GM19395 (cell line): ENCODE results near the gene ARID5A.

Source experiments
- ATAC-seq: cut with Tn5 transposase; IDR thresholded peaks from one replicate; pipeline ENCODE4 v1.9.1; 2021; ENCODE audit warnings: mild to moderate bottlenecking, moderate library complexity; ENCODE audit not compliant: unreplicated experiment

The ARID5A gene

DNA sequence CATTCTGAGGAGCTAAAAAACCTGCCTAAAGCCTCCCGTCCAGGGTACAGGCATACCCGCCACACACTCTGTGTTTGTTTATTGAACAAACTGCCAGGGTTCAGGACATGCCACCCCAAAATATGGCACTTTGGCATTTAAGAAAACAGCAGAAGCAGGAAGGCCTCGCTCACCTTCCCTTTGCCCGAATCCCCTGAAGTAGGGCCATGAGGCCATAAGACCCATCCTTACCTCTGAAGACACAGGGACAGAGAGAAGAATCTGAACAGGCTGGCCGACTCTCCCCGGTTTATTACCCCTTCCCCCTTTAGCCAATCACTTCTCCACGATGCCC is 29.7 kb upstream of the ARID5A start:
- ATAC-seq: no peak

DNA sequence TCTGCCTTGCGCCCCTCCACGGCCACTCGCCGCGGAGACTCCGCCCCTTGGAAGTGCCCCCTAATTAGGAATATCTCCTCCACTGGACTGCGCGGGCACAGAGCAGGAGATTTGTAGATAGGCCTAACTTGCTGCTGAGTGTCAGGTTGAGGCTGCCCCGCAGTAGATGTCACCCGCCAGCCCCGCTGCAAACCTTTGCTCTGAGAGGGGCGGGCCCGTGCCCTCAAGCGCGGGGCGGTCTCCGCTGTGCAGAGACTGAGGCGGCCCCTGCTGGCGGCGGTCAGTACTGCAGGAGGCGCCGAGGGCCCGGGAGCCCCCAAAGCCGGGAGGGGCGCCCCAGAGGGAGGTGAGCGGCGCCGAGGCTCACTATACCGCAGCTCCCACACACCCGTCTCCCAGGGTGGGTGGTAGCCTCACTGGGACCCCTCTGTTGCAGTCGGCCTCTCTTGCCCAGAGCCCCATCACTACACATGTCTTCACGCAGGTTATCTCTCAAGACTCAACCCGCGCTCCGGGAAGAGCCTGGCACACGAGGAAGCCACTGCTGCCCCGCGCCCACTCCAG is 28.5 kb upstream of the ARID5A start:
- ATAC-seq: peak; percentile 50

- ATAC-seq: no peak
Observed at GRCh38 chr2:96508521-96509113, 27.9 kb upstream of the ARID5A start.

GRCh38 chr2:96509114-96509846 is 27.3 kb upstream of the ARID5A start:
- peak; percentile 69 for ATAC-seq

GRCh38 chr2:96509847-96510230 is 26.7 kb upstream of the ARID5A start:
- no peak for ATAC-seq

DNA sequence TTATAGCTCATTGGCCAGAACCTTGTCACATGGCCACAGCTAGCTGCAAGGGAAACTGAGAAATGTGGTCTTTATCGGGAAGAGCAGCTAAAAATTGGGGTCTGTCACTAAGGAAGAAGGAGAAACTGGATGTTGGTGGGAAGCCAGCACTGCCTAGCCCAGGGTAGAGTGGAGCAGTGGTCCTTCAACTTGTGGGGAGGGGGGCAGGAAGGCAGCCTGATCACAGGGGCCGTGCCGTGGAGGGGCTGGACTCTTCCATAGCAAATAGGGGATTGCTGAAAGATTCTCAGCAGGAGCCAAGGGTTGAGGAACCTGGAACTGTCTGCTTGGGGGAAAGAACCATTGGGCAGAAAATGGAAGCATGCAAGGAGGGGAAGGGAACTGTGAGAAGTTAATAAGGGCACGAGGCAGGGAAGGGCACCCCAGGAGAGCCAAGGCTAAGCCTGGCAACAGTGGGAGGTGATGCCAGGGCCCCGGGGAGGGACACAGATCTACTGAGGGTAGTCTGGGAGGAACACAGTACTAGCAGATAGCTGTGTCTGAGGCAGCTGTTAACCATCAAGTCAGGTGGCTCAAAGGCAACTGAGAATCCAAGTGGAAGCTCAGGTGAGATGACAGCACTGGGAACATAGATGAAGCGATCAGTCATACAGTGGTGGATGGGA is 25.5 kb upstream of the ARID5A start:
- no peak for ATAC-seq

- ATAC-seq: no peak
Observed at GRCh38 chr2:96511851-96512250, 24.7 kb upstream of the ARID5A start.

DNA sequence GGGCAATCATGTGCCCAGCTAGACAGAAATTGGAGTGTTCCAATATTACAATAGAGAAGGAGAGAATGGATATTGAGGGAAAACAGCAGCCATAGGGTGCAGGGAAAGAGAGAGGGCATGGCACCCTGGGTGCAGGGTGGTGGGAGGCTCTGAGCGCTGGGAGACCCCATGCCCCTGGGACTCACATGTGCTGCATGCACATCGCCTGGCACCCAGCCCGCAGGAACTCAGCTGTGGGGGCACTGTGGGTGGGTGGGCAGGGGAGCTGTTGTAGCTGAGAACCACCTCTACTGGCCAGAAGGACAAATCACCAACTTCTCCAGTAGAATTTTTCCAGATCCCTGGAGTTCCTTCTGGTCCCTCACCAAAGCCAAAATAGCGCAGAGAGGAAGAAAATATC is 24.2 kb upstream of the ARID5A start:
- no peak for ATAC-seq

DNA sequence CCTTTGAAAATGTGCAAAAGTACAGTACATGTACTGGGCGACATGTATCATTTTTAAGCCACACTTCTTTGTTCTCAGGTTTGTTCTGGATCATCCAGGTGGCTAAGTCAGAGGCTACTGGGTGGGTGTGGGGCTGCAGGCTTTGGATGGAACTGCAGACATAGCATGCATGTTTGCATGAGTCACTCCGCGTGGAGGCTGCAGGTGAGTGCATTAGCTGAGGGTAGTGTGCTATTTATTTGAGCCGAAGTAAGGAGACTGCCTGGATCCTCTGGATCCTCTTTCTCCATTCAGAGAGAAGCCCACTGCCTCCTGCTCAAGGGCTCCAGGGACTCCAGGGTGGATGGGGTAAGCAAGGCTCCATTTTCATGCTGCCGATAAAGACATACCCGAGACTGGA is 22.0 kb upstream of the ARID5A start:
- no peak for ATAC-seq

- ATAC-seq: no peak
Observed at GRCh38 chr2:96517079-96517478, 19.5 kb upstream of the ARID5A start.

DNA sequence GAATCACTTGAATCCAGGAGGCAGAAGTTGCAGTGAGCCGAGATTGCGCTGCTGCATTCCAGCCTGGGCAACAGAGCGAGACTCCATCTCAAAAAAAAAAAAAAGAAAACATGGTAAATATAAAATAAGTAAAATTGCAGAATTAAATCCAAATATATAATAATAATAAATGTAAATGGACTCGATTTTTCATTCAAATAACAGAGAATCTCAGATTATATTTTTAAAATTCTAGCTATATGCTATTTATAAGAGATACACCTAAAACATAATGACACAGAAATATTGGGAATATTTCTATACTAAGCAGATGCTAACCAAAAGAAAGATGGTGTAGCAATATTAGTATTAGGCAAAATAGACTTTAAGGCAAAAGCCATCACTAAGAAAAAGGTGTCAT is 16.3 kb upstream of the ARID5A start:
- ATAC-seq: no peak

DNA sequence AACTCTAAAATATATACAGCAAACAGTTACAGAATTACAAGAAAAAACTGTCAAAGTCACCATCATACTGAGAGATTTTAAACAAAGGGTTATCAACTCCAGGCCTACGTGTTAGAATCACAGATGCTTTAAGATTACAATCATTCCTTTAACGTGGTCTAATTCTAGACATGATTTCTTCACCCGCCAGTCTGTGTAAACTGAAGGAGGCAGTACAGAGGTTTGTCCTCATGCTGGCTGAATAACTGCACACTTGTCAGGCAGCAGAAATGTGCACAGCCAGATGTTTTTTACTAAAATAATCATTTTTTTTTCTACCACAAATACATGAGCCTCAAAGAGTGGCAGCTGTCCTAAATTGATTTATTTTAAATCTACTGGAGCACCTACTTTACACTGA is 15.9 kb upstream of the ARID5A start:
- no peak for ATAC-seq

- ATAC-seq: no peak
Observed at GRCh38 chr2:96521219-96521618, 15.3 kb upstream of the ARID5A start.

DNA sequence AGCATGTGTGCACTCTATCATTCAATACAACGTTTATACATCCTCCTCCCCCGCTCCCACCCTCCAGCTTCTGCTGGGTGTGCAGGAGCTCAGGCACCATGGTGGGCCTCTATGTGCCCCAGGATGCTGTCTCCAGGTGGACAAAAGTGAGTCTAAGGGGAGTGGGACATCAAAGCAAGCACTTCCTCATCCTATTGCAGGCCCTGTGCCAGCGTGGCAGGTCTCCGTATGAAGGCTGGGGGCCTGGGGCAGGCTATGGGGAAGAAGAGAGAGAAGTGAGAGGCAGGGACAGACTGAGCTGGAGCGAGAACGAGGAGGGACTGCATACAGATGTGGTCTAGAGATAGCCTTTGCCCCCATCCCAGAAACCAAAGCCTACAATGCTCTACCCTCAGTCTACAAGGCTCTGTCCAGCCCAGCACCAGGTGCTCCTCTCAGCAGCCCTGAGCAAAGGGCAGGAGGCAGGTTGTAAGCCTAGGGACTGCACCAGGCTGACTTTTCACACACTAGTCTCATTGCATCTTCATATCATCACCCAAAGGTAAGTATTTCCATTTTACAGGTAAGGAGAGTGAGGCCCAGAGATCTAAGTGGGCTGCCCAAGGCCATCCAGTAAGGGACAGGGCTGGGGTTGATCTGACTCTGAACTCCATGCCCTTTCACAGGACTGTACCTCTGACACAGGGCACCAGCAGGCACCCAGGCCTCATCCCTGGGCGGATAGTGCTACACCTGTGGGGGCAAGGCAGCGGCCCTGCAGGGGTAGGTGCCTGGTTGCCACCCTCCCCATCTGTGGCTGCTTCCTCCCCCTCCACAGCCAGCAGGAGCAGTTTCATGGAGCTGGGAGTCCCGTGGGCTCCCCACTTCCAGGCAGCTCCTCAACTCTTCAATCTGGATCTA is 14.0 kb upstream of the ARID5A start:
- no peak for ATAC-seq

GRCh38 chr2:96523659-96524481 is 12.7 kb upstream of the ARID5A start:
- no peak for ATAC-seq

- no peak for ATAC-seq
Observed at GRCh38 chr2:96524482-96525210, 11.9 kb upstream of the ARID5A start.

DNA sequence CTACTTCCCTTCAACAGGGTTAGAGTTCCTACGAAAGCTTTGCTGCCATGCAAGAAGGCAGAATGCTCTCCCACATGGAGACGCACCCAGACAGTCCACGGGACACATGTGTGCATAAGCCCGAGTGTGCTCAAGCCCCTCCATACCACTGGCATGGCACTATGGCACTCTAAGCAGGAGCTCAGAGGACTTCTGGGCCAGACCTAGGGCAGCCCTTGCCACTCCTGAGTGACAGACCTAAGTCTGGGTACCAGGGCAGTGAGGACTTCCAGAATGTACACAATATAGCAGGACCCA is 11.4 kb upstream of the ARID5A start:
- no peak for ATAC-seq

DNA sequence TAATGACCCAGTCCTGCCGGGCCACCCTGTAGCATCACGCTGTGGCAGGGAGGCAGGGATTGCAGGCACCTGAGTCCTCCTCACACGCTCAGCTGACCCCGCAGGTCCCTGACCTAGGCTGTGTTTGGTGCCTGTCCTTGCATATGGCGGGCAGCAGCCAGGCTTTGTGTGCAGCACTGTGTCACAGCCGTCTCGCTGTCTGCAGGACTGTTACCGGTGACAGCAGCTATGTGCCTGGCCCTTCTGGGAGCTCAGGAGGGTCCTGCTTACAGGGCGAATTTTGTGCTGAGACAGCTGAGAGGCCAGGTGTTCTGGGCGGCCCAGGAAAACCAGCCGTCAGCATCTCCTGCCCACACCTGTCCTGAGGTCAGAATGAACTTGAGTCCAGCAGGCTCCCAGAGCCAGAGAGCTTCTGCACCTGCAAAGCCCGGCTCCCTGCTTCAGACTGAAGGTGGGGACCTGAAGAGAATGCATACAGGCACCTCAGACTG is 10.4 kb upstream of the ARID5A start:
- ATAC-seq: no peak

DNA sequence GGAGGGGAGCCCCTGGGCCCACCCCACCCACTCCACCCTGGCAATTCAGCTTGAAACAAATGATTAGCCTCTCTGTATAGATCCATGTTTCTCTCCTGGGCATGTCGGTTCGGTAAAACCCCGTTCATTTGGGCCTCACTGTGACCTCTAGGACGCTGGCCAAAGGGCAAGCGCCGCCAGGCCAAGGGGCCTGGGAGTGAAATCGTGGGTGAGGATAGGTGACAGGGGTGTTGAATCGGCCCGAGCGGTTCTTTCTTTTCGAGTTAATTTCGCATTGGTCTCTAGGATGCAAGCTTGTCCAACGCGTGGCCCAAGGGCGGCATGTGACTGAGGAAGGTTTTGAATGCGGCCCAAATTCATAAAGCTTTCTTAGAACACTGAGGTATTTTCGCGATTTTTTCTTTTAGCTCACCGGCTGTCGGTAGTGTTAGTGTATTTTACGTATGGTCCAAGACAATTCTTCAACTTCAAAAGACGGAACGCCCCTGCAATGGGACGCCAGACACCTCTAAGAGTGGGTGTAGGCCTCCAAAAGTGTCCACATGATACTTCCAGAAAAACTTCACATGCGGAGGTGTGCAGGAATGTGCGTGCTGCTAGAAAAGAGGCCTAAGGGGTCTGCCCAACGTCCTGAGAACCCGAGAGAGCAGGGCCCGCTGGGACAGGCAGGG is 9.8 kb upstream of the ARID5A start:
- ATAC-seq: no peak
